ENCODE data around the gene TYSND1. TPM values are rescaled to one million over a fixed set of nuclear protein-coding genes. Genes with fewer than 3 reads are reported as not detected.
A peak's percentile ranks its signal among the peaks of the same experiment; 100 is the strongest.

TYSND1 gene
- total and polyA plus RNA-seq, 2 experiments from 2014 or later: 19.0 to 28.8 TPM

DNA sequence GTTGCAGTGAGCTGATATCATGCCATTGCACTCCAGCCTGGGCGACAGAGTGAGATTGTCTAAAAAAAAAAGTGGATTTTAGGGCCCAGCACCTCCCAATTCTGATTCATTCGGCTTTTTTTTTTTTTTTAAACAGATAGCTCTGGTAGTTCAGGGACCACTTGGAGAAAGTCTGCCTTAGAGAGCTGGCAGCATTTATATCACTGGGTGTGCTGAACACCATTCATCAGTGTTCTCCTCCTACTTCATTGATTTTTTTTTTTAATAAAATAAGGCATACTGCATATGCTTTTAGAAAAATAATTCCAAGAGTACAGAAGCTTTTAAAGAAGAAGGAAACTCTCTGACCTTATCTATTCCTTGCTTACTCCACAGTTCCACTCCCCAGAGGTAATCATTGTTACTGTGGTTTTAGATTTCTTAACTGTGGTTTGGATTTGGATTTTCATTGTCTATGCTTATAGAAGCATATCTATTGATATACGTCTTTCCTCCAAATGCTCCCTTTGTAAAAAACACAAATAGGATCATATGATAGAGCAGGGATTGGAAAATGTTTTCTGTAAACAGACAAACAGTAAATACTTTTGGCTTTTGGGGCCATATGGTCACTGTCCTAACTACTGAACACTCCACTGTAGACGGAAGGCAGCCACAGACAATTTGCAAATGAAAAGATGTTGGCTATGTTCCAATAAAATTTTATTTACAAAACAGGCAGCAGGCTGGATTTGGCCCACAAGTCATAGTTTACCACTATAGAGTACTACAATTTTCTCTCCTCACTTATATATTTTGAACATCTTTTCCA lies 44.9 kb upstream of the TYSND1 start:
- H3K27me3 ChIP-seq: no peaks in the 10 kb centered on the region
- peak in 1 of 2 donors; percentile 70 for DNase-seq (ENCODE audit: low read depth in 1 of 2, low spot score in 1 of 2)
- H3K9me3 ChIP-seq (ENCODE audit: low read depth): no peaks in the 10 kb centered on the region
- no peaks in the 10 kb centered on the region for H3K36me3 ChIP-seq
- H3K4me3 ChIP-seq: no peak overlapping the region
- peaks cover 28% of the 10 kb centered on the region for H3K4me1 ChIP-seq (ENCODE audit: low read depth)
- TF ChIP-seq, protein P1, sequence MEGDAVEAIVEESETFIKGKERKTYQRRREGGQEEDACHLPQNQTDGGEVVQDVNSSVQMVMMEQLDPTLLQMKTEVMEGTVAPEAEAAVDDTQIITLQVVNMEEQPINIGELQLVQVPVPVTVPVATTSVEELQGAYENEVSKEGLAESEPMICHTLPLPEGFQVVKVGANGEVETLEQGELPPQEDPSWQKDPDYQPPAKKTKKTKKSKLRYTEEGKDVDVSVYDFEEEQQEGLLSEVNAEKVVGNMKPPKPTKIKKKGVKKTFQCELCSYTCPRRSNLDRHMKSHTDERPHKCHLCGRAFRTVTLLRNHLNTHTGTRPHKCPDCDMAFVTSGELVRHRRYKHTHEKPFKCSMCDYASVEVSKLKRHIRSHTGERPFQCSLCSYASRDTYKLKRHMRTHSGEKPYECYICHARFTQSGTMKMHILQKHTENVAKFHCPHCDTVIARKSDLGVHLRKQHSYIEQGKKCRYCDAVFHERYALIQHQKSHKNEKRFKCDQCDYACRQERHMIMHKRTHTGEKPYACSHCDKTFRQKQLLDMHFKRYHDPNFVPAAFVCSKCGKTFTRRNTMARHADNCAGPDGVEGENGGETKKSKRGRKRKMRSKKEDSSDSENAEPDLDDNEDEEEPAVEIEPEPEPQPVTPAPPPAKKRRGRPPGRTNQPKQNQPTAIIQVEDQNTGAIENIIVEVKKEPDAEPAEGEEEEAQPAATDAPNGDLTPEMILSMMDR (IDR thresholded peaks at IDR 0.05; ENCODE audit: low read depth, low read length): no peak
- H3K27ac ChIP-seq: peak overlapping the region; percentile 86

DNA sequence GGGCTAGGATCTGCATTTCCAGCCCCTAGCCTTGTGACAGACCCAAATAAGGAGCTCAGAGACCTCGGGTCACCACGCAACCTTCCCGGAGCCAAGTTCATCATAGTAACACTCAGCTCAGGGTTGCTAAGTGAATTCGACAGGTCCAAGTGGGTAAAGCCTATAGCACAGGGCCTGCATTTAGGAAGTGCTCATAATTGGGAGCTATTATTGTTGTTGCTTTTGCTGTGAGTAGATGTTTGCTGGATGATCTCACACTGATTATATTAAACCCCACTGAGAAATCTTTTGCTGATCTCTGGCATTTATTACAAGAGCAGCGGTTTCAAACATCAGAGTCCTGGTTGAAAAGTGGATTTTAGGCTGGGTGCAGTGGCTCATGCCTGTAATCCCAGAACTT lies 44.1 kb upstream of the TYSND1 start:
- H3K4me3 ChIP-seq: no peak overlapping the region
- H3K4me1 ChIP-seq (ENCODE audit: low read depth): peaks cover 28% of the 10 kb centered on the region
- H3K9me3 ChIP-seq (ENCODE audit: low read depth): no peaks in the 10 kb centered on the region
- H3K27ac ChIP-seq: peak overlapping the region; percentile 86
- TF ChIP-seq, protein P1 (IDR thresholded peaks at IDR 0.05; ENCODE audit: low read depth, low read length): no peak
- DNase-seq (ENCODE audit: low read depth in 1 of 2, low spot score in 1 of 2): peak in 1 of 2 donors; percentile 72
- H3K36me3 ChIP-seq: no peaks in the 10 kb centered on the region
- H3K27me3 ChIP-seq: no peaks in the 10 kb centered on the region

DNA sequence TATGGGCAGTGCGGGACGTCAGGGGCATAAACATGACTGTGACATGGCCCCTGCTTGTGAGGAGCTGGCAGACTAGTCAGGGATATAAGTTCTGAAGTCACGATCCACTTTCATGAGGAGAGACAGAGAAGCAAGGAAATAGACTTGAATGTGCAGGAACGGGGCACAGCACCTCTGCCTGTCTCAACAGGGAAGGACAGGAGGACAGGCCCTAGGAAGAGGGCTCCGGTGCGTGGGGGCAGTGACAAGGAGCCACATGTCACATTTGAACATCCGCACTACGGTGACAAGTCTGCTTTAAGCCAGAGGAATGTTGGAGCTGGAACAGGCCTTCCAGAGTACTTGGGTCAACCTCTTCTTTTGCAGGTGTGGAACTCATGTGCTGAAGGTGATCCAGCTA lies 43.6 kb upstream of the TYSND1 start:
- H3K27me3 ChIP-seq: no peaks in the 10 kb centered on the region
- no peak overlapping the region for H3K4me3 ChIP-seq
- TF ChIP-seq, protein P1 (IDR thresholded peaks at IDR 0.05; ENCODE audit: low read depth, low read length): no peak
- no peaks in the 10 kb centered on the region for H3K9me3 ChIP-seq (ENCODE audit: low read depth)
- DNase-seq (ENCODE audit: low read depth in 1 of 2, low spot score in 1 of 2): no peak
- H3K36me3 ChIP-seq: no peaks in the 10 kb centered on the region
- peak overlapping the region; percentile 86 for H3K27ac ChIP-seq
- peaks cover 25% of the 10 kb centered on the region for H3K4me1 ChIP-seq (ENCODE audit: low read depth)

DNA sequence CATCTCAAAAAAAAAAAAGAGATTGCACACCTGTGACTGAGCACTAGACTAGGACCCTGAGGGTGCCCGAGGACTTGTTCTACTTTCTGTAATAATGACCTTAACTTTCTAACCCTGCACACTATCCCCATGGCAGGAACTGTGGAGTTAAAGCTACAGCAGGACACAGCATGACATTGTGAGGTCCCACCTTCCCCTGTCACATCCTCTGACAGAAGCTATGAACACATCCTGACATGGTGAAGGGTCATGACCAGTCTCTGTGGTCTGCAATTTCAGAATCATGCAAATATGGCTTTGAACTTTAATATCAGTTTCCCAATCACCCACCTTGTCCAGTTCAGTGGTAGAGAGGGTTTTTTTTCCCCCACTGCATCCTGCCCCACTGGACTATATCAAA lies 42.3 kb upstream of the TYSND1 start:
- Histone ChIP-seq H3K27me3 (peaks cover 4% of the 10 kb centered on the region), H3K36me3 (no peaks in the 10 kb centered on the region), H3K4me1 (ENCODE audit: low read depth) (peaks cover 25% of the 10 kb centered on the region)

DNA sequence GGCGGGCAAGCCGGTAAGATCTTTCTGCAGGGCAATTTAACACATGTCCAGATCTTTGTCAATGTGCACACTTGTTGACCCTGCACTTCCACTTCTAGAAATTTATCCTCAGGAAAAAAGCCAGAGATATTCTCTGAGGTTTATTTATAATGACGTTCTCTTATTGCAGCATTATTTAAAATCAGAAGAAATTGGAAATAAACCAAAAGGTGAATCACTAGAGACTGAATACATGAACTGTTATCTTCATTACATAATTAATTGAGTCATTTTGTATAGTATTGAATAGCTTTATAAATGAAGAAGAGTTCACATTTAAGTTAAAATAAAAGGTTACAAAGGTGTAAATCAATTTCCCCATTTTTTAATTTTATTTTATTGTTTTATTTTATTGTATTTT lies 40.1 kb upstream of the TYSND1 start:
- DNase-seq (ENCODE audit: low read depth in 1 of 2, low spot score in 1 of 2): peak in 1 of 2 donors; percentile 52
- no peak overlapping the region for H3K27ac ChIP-seq
- H3K4me3 ChIP-seq: no peak overlapping the region
- peaks cover 16% of the 10 kb centered on the region for H3K4me1 ChIP-seq (ENCODE audit: low read depth)
- peaks cover 18% of the 10 kb centered on the region for H3K27me3 ChIP-seq
- TF ChIP-seq, protein P1 (IDR thresholded peaks at IDR 0.05; ENCODE audit: low read depth, low read length): no peak
- no peaks in the 10 kb centered on the region for H3K9me3 ChIP-seq (ENCODE audit: low read depth)
- no peaks in the 10 kb centered on the region for H3K36me3 ChIP-seq

More for the DNA sequence above, 42.3 kb upstream of the TYSND1 start:
- H3K27ac ChIP-seq: no peak overlapping the region
- TF ChIP-seq, protein P1 (IDR thresholded peaks at IDR 0.05; ENCODE audit: low read depth, low read length): no peak
- DNase-seq (ENCODE audit: low read depth in 1 of 2, low spot score in 1 of 2): no peak
- no peak overlapping the region for H3K4me3 ChIP-seq
- no peaks in the 10 kb centered on the region for H3K9me3 ChIP-seq (ENCODE audit: low read depth)

Data from cardiac muscle cell (in vitro differentiated cells and primary cell).